H1 (cell line): ENCODE results near the gene GALE. TPM values are rescaled to one million over a fixed set of nuclear protein-coding genes. Genes with fewer than 3 reads are reported as not detected.

Source experiments
- CTCF ChIA-PET: fragments of 300-600 bp; sonication (Branson Sonifier 250); formaldehyde crosslinking; loops from one replicate; lab custom pipeline; 2021; ENCODE audit not compliant: partially characterized antibody; lab: Charles Lee
- POLR2A ChIA-PET: fragments of 300-600 bp; sonication (Branson Sonifier 250); formaldehyde crosslinking; loops from one replicate; lab custom pipeline; 2021; ENCODE audit warnings: inconsistent platforms; ENCODE audit not compliant: partially characterized antibody; lab: Charles Lee
- DNase-seq, 2 experiments: peaks; one replicate each; pipeline versions ENCODE4 v3.0.0 to v3.0.0-alpha.2; 2010 to 2022; ENCODE audit warnings: low spot score in 2 of 2, low read depth in 1 of 2, mixed read lengths in 1 of 2
- FAIRE-seq: peaks from 2 replicates; lab custom pipeline; 2011; peaks lifted over from hg19 to GRCh38; lab: Jason Lieb, UNC
- H2AFZ ChIP-seq: 2 replicates; pipeline ENCODE4 v1.8.1; 2012; ENCODE audit warnings: low read length, inconsistent platforms
- H2AK5ac ChIP-seq: 2 replicates; pipeline ENCODE4 v1.6.1; 2013; ENCODE audit warnings: low read depth, low read length
- H2BK120ac ChIP-seq: replicated peaks from 2 replicates; pipeline ENCODE3; 2013; ENCODE audit warnings: low read depth, low read length, inconsistent platforms
- H2BK12ac ChIP-seq: 2 replicates; pipeline ENCODE4 v1.6.1; 2013; ENCODE audit warnings: low read depth, low read length
- H2BK15ac ChIP-seq: 2 replicates; pipeline ENCODE4 v1.6.1; 2013; ENCODE audit warnings: low read length
- H2BK20ac ChIP-seq: 2 replicates; pipeline ENCODE4 v1.6.1; 2013; ENCODE audit warnings: low read length
- H2BK5ac ChIP-seq: 2 replicates; pipeline ENCODE4 v1.6.1; 2013; ENCODE audit warnings: low read depth, low read length
- H3K14ac ChIP-seq: 2 replicates; pipeline ENCODE4 v1.6.1; 2013; ENCODE audit warnings: inconsistent platforms; ENCODE audit not compliant: insufficient read length
- H3K18ac ChIP-seq: 2 replicates; pipeline ENCODE4 v1.6.1; 2013; ENCODE audit warnings: low read length; ENCODE audit errors: extremely low read depth
- H3K23ac ChIP-seq: 2 replicates; pipeline ENCODE4 v1.6.1; 2013; ENCODE audit warnings: inconsistent platforms; ENCODE audit not compliant: insufficient read length
- H3K23me2 ChIP-seq: 2 replicates; pipeline ENCODE4 v1.6.1; 2013; ENCODE audit warnings: low read depth, low read length
- H3K27ac ChIP-seq: 2 replicates; pipeline ENCODE4 v1.6.1; 2011; ENCODE audit warnings: low read depth, low read length, inconsistent platforms
- H3K27me3 ChIP-seq, 4 experiments: replicated peaks in 1 of 4; 1 replicate in 1 of 4; 2 replicates in 3 of 4; pipeline versions ENCODE4 v1.6.1 to v1.8.1; 2011 to 2013; ENCODE audit warnings: low read length in 3 of 4, mild to moderate bottlenecking in 3 of 4, inconsistent platforms in 2 of 4, mixed read lengths in 2 of 4, moderate library complexity in 1 of 4; ENCODE audit not compliant: control insufficient read depth in 3 of 4, insufficient read depth in 3 of 4; ENCODE audit errors: extremely low read depth in 1 of 4
- H3K36me3 ChIP-seq, 4 experiments: 2 replicates each; pipeline versions ENCODE4 v1.6.1 to v1.8.1; 2011 to 2013; ENCODE audit warnings: mild to moderate bottlenecking in 4 of 4, low read length in 3 of 4, moderate library complexity in 2 of 4, control low read depth in 1 of 4, inconsistent platforms in 1 of 4; ENCODE audit not compliant: insufficient read depth in 4 of 4, control insufficient read depth in 2 of 4
- H3K4ac ChIP-seq: replicated peaks from 2 replicates; pipeline ENCODE3; 2013; ENCODE audit warnings: low read length, low read depth, mixed read lengths, inconsistent platforms; ENCODE audit not compliant: insufficient read length
- H3K4me1 ChIP-seq, 4 experiments: replicated peaks in 1 of 4; 1 replicate in 1 of 4; 2 replicates in 3 of 4; pipeline versions ENCODE4 v1.6.1 to v1.8.1; 2011 to 2013; ENCODE audit warnings: low read length in 3 of 4, inconsistent platforms in 2 of 4, mixed read lengths in 1 of 4; ENCODE audit not compliant: insufficient read depth in 4 of 4, control insufficient read depth in 3 of 4
- H3K4me2 ChIP-seq, 2 experiments: 2 replicates each; pipeline versions ENCODE4 v1.6.1 to v1.8.1; 2011 to 2013; ENCODE audit warnings: low read depth in 2 of 2, low read length in 2 of 2, control low read depth in 1 of 2, inconsistent platforms in 1 of 2, mild to moderate bottlenecking in 1 of 2; ENCODE audit not compliant: insufficient read depth in 1 of 2
- H3K4me3 ChIP-seq, 4 experiments: fragments of 200-600, 300-600 bp in 1 of 4; sonication (generic), shearing (Covaris generic), sonication (Bioruptor Twin) in 1 of 4; 2 replicates each; pipeline versions ENCODE4 v1.5.1 to v1.8.1; 2011 to 2016; ENCODE audit warnings: low read length in 4 of 4, low read depth in 3 of 4, control low read depth in 2 of 4, inconsistent platforms in 2 of 4, mild to moderate bottlenecking in 2 of 4, mixed read lengths in 1 of 4, moderate library complexity in 1 of 4; ENCODE audit not compliant: insufficient read depth in 2 of 4; ENCODE audit errors: extremely low read depth in 1 of 4
- H3K56ac ChIP-seq: replicated peaks from 2 replicates; pipeline ENCODE3; 2013; ENCODE audit warnings: low read depth, mild to moderate bottlenecking, mixed read lengths, low read length, inconsistent platforms; ENCODE audit not compliant: insufficient read length
- H3K79me1 ChIP-seq: 2 replicates; pipeline ENCODE4 v1.6.1; 2013; ENCODE audit warnings: low read depth, low read length, control low read depth
- H3K79me2 ChIP-seq, 2 experiments: 2 replicates each; pipeline versions ENCODE4 v1.6.1 to v1.8.1; 2012 to 2013; ENCODE audit warnings: low read length in 2 of 2, mild to moderate bottlenecking in 2 of 2, inconsistent platforms in 1 of 2; ENCODE audit not compliant: insufficient read depth in 2 of 2, control insufficient read depth in 1 of 2
- H3K9ac ChIP-seq, 4 experiments: replicated peaks in 1 of 4; 1 replicate in 1 of 4; 2 replicates in 3 of 4; pipeline versions ENCODE4 v1.6.1 to v1.8.1; 2011 to 2013; ENCODE audit warnings: low read depth in 3 of 4, low read length in 3 of 4, control low read depth in 2 of 4, mild to moderate bottlenecking in 2 of 4, moderate library complexity in 2 of 4, inconsistent platforms in 1 of 4; ENCODE audit errors: extremely low read depth in 1 of 4
- H3K9me3 ChIP-seq, 2 experiments: 2 replicates each; pipeline versions ENCODE4 v1.6.1 to v1.8.1; 2012 to 2013; ENCODE audit warnings: mild to moderate bottlenecking in 2 of 2, moderate library complexity in 2 of 2, control low read depth in 1 of 2, inconsistent platforms in 1 of 2, low read depth in 1 of 2, low read length in 1 of 2, mixed read lengths in 1 of 2; ENCODE audit not compliant: insufficient read depth in 2 of 2
- H4K20me1 ChIP-seq, 2 experiments: replicated peaks in 1 of 2; 2 replicates each; pipeline versions ENCODE3 to v1.8.1; 2011 to 2013; ENCODE audit warnings: inconsistent platforms in 2 of 2, low read length in 2 of 2, mild to moderate bottlenecking in 1 of 2; ENCODE audit not compliant: insufficient read depth in 2 of 2, control insufficient read depth in 1 of 2
- H4K5ac ChIP-seq: 2 replicates; pipeline ENCODE4 v1.6.1; 2013; ENCODE audit warnings: low read length, low read depth, mixed read lengths, inconsistent platforms; ENCODE audit not compliant: insufficient read length
- H4K8ac ChIP-seq: 2 replicates; pipeline ENCODE4 v1.8.0; 2013; ENCODE audit warnings: mild to moderate bottlenecking, moderate library complexity, low read length, inconsistent platforms; ENCODE audit not compliant: insufficient read depth; ENCODE audit errors: extremely low read depth
- H4K91ac ChIP-seq: replicated peaks from 2 replicates; pipeline ENCODE3; 2013; ENCODE audit warnings: low read length, mixed read lengths, inconsistent platforms; ENCODE audit not compliant: insufficient read length
- BCL11A ChIP-seq, 2 experiments: IDR thresholded peaks; one replicate each; pipeline ENCODE4 v1.6.1; 2011; ENCODE audit warnings: low read depth in 2 of 2, low read length in 2 of 2, mild to moderate bottlenecking in 2 of 2
- CTBP2 ChIP-seq: IDR thresholded peaks from 2 replicates; pipeline ENCODE4 v1.7.0; 2011; ENCODE audit warnings: borderline replicate concordance, mild to moderate bottlenecking, moderate library complexity, mixed read lengths, low read length; ENCODE audit not compliant: insufficient read depth, insufficient read length
- CTCF ChIP-seq, 3 experiments: IDR thresholded peaks; 1 replicate in 2 of 3; 2 replicates in 1 of 3; pipeline versions ENCODE4 v1.5.1 to v1.6.1; 2011; ENCODE audit warnings: low read length in 3 of 3, mild to moderate bottlenecking in 3 of 3, inconsistent platforms in 2 of 3, low read depth in 1 of 3, moderate library complexity in 1 of 3; ENCODE audit not compliant: insufficient read depth in 1 of 3; ENCODE audit errors: control extremely low read depth in 1 of 3
- E2F6 ChIP-seq: IDR thresholded peaks from 2 replicates; pipeline ENCODE4 v1.6.1; 2012; ENCODE audit warnings: inconsistent platforms
- FOSL1 ChIP-seq: IDR thresholded peaks from 2 replicates; pipeline ENCODE4 v1.6.1; 2011; ENCODE audit warnings: mild to moderate bottlenecking, low read depth, low read length, moderate library complexity; ENCODE audit not compliant: insufficient read depth
- GTF2F1 ChIP-seq: IDR thresholded peaks from 2 replicates; pipeline ENCODE4 v1.6.1; 2012; ENCODE audit warnings: low read depth, low read length, improper control_type of control experiment, borderline replicate concordance
- HDAC2 ChIP-seq, 2 experiments: fragments of 300-600 bp in 1 of 2; sonication (generic) in 1 of 2; IDR thresholded peaks; 2 replicates each; pipeline ENCODE4 v1.6.1; 2011 to 2012; ENCODE audit warnings: low read depth in 2 of 2, low read length in 2 of 2, mild to moderate bottlenecking in 2 of 2, moderate library complexity in 2 of 2, borderline replicate concordance in 1 of 2, inconsistent platforms in 1 of 2
- JUND ChIP-seq: IDR thresholded peaks from 2 replicates; pipeline ENCODE4 v1.6.1; 2011; ENCODE audit warnings: mild to moderate bottlenecking, improper control_type of control experiment, low read length
- SAP30 ChIP-seq: fragments of 300-600 bp; sonication (generic); IDR thresholded peaks from 2 replicates; pipeline ENCODE4 v1.7.1; 2012; ENCODE audit warnings: low read length, moderate library complexity, mild to moderate bottlenecking, inconsistent platforms; ENCODE audit not compliant: insufficient read depth, insufficient replicate concordance
- SP1 ChIP-seq: IDR thresholded peaks from 2 replicates; pipeline ENCODE4 v1.6.1; 2011; ENCODE audit warnings: low read depth, low read length
- WGBS, 2 experiments: shearing (Covaris generic) in 1 of 2; methylation state at CpG; one replicate each; pipeline versions ENCODE4 v1.1.6 to v1.1.7; 2013 to 2015; ENCODE audit warnings: low lambda C conversion rate in 2 of 2, mixed read lengths in 2 of 2, inconsistent platforms in 1 of 2, low coverage in 1 of 2, missing lambda C conversion rate in 1 of 2; ENCODE audit not compliant: insufficient replicate concordance in 2 of 2, insufficient coverage in 1 of 2, insufficient read length in 1 of 2; ENCODE audit errors: extremely low coverage in 1 of 2, missing lambda C conversion rate in 1 of 2; 5-methylcytosine and 5-hydroxymethylcytosine counted together
- polyA plus RNA-seq, 7 experiments: library from polyadenylated mRNA; depleted of rRNA in 3 of 7; stranded (reverse) in 5 of 7; unstranded in 2 of 7; fragments of >200 nt in 5 of 7; fragments of 200-250 nt in 2 of 7; gene quantifications; 1 replicate in 5 of 7; 2 replicates in 1 of 7; 4 replicates in 1 of 7; pipeline versions ENCODE4 v1.2.1 to v1.2.3, GENCODE V29; 2011 to 2013; ENCODE audit warnings: missing spikeins in 2 of 7, mixed read lengths in 2 of 7
- total RNA-seq: library from RNA; stranded (reverse); fragmentation: NEBNext Ultra II Directional; extraction: Animal tissue kit (Norgen Biotek cat#: 25700); gene quantifications from 2 replicates; pipeline ENCODE4 v1.2.1, GENCODE V29; 2021

GALE gene
- total and polyA plus RNA-seq, 2 of the 8 experiments (the other 6 are each of a cell fraction or from before 2014, with no cell fraction given), result 26.0 to 33.9 TPM

GRCh38 chr1:23836037-23836436 lies 35.5 kb upstream of the GALE start:
- Histone ChIP-seq H3K27ac (no peak overlapping the region), H3K27me3 (peaks cover 0 to 7% (median 6%) of the 10 kb centered on the region in 4 experiments; a peak in 5 of 7 replicates), H3K4me1 (peaks cover 0 to 4% (median 2%) of the 10 kb centered on the region in 4 experiments; a peak in 4 of 7 replicates), H2AK5ac (no peak overlapping the region), H3K4me2 (no peak overlapping the region), H3K14ac (no peak overlapping the region), H3K36me3 (no peaks in the 10 kb centered on the region), H3K79me2 (no peaks in the 10 kb centered on the region), H3K56ac (no peak overlapping the region), H2BK120ac (no peak overlapping the region), H2BK20ac (no peak overlapping the region), H3K9me3 (no peaks in the 10 kb centered on the region), H3K18ac (no peak overlapping the region), H2AFZ (no peak overlapping the region), H3K4ac (no peak overlapping the region), H4K91ac (no peak overlapping the region), H3K23me2 (peaks cover 7% of the 10 kb centered on the region), H2BK15ac (no peak overlapping the region), H4K8ac (no peak overlapping the region), H2BK5ac (no peak overlapping the region), H4K5ac (no peak overlapping the region), H4K20me1 (no peaks in the 10 kb centered on the region), H2BK12ac (no peak overlapping the region), H3K23ac (no peak overlapping the region), H3K4me3 (no peak overlapping the region), H3K79me1 (no peaks in the 10 kb centered on the region), H3K9ac (no peak overlapping the region)
- FAIRE-seq (no peak), DNase-seq (no peak)
- ChIA-PET POLR2A (no interaction called here), CTCF (no interaction called here)
- 79% methylated on average over 3 of the region's 3 CpGs; no CpG with 5 or more reads in 1 of the 2 experiments for WGBS, 2 experiments
- TF ChIP-seq JUND, result no peak
- no peak for TF ChIP-seq FOSL1
- TF ChIP-seq E2F6, result no peak
- TF ChIP-seq GTF2F1, result no peak
- TF ChIP-seq SAP30, result no peak
- no peak for TF ChIP-seq BCL11A (IDR thresholded peaks at IDR 0.05; ENCODE audit: low read depth in 2 of 2, low read length in 2 of 2)
- TF ChIP-seq HDAC2 (IDR thresholded peaks at IDR 0.05; ENCODE audit: borderline replicate concordance in 1 of 2, low read depth in 2 of 2, low read length in 2 of 2), result no peak
- TF ChIP-seq SP1, result no peak
- no peak for TF ChIP-seq CTCF (IDR thresholded peaks at IDR 0.05; ENCODE audit: control extremely low read depth in 1 of 3, insufficient read depth in 1 of 3, low read depth in 1 of 3, low read length in 3 of 3)
- no peak for TF ChIP-seq CTBP2
